Gastrocnemius medialis (tissue), 4 donors: ENCODE results near the gene MEF2D. TPM values are rescaled to one million over a fixed set of nuclear protein-coding genes. Genes with fewer than 3 reads are reported as not detected.
A peak's percentile ranks its signal among the peaks of the same experiment; 100 is the strongest.

Experiments
- ATAC-seq, 2 donors: fragments of 150-250 bp; one replicate each; pipeline ENCODE4 v1.9.1; 2016
- DNase-seq, 2 donors: peaks; one replicate each; pipeline ENCODE4 v3.0.0-alpha.2; 2019
- H3K27ac ChIP-seq, 4 donors: fragments of 200-600 bp; sonication (generic); 1 replicate in 1 of 4; 2 replicates in 3 of 4; pipeline ENCODE4 v1.5.1; 2016 to 2018; ENCODE audit warnings: mild to moderate bottlenecking in 2 of 4, moderate library complexity in 1 of 4
- H3K27me3 ChIP-seq, 3 donors: fragments of 200-600 bp; sonication (generic) in 2 of 3; 1 replicate in 1 of 3; 2 replicates in 2 of 3; pipeline versions ENCODE4 v1.5.1 to v1.6.0; 2016 to 2019; ENCODE audit warnings: mild to moderate bottlenecking in 1 of 3, moderate library complexity in 1 of 3
- H3K36me3 ChIP-seq, 2 donors: fragments of 200-600 bp; sonication (generic) in 1 of 2; one replicate each; pipeline ENCODE4 v1.5.1; 2017 to 2018
- H3K4me1 ChIP-seq, 2 donors: fragments of 200-600 bp; sonication (generic) in 1 of 2; one replicate each; pipeline ENCODE4 v1.5.1; 2016 to 2017; ENCODE audit warnings: mild to moderate bottlenecking in 2 of 2
- H3K4me3 ChIP-seq, 4 donors: fragments of 200-600 bp; sonication (generic) in 3 of 4; 1 replicate in 1 of 4; 2 replicates in 3 of 4; pipeline ENCODE4 v1.5.1; 2016 to 2019; ENCODE audit warnings: mild to moderate bottlenecking in 2 of 4
- H3K9me3 ChIP-seq, 3 donors: fragments of 200-600 bp; sonication (generic) in 2 of 3; 1 replicate in 1 of 3; 2 replicates in 2 of 3; pipeline ENCODE4 v1.5.1; 2016 to 2019
- POLR2A ChIP-seq, 2 donors: fragments of 450-650 bp; IDR thresholded peaks; one replicate each; pipeline ENCODE4 v1.6.1; 2017; ENCODE audit warnings: antibody characterized with exemption in 2 of 2, mild to moderate bottlenecking in 2 of 2, moderate library complexity in 2 of 2
- in situ Hi-C, 4 donors: fragments of 200-750 bp; cut with MboI; loops; one replicate each; pipeline versions ENCODE4 v1.15.0 to v1.8.0; 2017; ENCODE audit warnings: low sequenced_read_pairs in 4 of 4
- intact Hi-C: fragments of 100-400 bp; cut with DNase I; formaldehyde crosslinking; loops from one replicate; pipeline ENCODE4 v1.15.1; 2023; ENCODE audit warnings: low total_unique reads
- total RNA-seq, 4 donors: library from RNA; depleted of rRNA; stranded (reverse); fragments of >200 nt; gene quantifications; one replicate each; pipeline versions ENCODE4 v1.1.0 to v1.2.3, GENCODE V29; 2016
- TF ChIP-seq, protein P1 (sequence below), 5 experiments: fragments of 450-650 bp in 3 of 5; fragments of 200-600 bp in 2 of 5; sonication (generic) in 2 of 5; IDR thresholded peaks in 4 of 5; conservative IDR thresholded peaks in 1 of 5; 1 replicate in 4 of 5; 2 replicates in 1 of 5; pipeline ENCODE4 v1.5.1; 2016 to 2019; ENCODE audit warnings: antibody characterized with exemption in 5 of 5, mild to moderate bottlenecking in 3 of 5, moderate library complexity in 3 of 5

Gene MEF2D
- total RNA-seq, 4 donors from 2014 or later: 129 to 260 (median 168) TPM

DNA sequence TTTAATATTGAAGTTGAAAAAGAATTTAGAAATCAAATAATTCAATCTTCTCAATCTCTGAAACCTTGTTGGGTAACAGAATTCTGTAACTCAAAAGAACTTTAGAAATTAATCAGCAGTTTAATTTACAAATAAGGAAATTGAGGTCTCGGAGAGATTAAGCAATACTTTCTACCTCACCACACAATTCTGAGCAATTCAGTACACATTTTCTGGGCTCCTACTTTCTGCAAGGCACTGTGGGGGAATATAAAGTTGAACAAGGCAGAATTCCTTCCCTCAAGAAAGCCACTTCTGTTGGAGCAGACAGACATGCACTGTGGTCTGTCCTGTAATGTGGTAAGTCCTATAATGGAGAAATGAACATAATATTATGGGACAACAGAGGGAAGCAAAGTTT is 47.7 kb downstream of the MEF2D start:
- no peak for DNase-seq
- no peak overlapping the region for H3K27ac ChIP-seq
- H3K27me3 ChIP-seq: no peaks in the 10 kb centered on the region
- TF ChIP-seq, protein P1, sequence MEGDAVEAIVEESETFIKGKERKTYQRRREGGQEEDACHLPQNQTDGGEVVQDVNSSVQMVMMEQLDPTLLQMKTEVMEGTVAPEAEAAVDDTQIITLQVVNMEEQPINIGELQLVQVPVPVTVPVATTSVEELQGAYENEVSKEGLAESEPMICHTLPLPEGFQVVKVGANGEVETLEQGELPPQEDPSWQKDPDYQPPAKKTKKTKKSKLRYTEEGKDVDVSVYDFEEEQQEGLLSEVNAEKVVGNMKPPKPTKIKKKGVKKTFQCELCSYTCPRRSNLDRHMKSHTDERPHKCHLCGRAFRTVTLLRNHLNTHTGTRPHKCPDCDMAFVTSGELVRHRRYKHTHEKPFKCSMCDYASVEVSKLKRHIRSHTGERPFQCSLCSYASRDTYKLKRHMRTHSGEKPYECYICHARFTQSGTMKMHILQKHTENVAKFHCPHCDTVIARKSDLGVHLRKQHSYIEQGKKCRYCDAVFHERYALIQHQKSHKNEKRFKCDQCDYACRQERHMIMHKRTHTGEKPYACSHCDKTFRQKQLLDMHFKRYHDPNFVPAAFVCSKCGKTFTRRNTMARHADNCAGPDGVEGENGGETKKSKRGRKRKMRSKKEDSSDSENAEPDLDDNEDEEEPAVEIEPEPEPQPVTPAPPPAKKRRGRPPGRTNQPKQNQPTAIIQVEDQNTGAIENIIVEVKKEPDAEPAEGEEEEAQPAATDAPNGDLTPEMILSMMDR (IDR thresholded peaks at IDR 0.05 in 4 of 5, conservative IDR thresholded peaks at IDR 0.05 in 1 of 5): no peak
- no peak for TF ChIP-seq POLR2A (IDR thresholded peaks at IDR 0.05)
- no peaks in the 10 kb centered on the region for H3K9me3 ChIP-seq
- H3K4me3 ChIP-seq: no peak overlapping the region
- H3K4me1 ChIP-seq: peaks cover 4 to 5% of the 10 kb centered on the region in 2 donors
- in situ Hi-C loops (loop anchor here (5.0 to 10.0 kb wide), 4 partner anchors 62 to 154 kb away; partner anchors contain the start of genes GPATCH4 (in 1 of the 4), IQGAP3 (in 1 of the 4) and TTC24 (in 1 of the 4)), intact Hi-C loops (no loop called here)
- H3K36me3 ChIP-seq: no peaks in the 10 kb centered on the region
- no peak for ATAC-seq

DNA sequence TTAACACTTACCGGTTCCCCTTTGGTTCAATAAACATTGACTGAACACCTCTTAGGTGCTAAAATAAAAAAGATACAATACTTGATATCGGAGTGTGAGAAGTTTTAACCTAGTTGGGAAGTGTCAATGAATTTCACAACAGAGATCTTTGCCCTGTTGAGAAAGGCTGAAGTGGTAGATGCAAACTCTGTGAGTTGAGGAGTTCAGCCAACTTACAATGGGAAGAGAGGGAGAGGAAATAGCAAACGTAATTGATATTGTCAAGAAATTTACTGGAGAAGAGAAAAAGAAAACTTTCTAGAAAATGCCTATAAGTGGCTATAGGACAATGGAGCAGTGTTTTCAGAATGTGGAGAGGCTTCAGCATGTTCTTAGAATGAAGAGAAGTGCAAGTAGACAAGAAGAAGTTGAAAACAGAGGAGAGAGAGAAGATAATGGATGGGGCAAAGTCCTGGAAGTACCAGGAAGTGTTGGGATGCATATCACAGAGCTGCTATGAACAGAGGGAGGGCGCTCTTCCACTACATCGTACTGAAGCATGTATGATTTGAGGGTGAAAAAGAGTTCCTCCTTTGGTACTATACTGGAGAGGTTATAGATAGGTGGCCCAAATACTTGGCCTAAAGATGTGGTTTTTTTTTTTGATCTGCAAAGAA is 48.9 kb downstream of the MEF2D start:
- in situ Hi-C loops (loop anchor here (5.0 to 10.0 kb wide), 4 partner anchors 63 to 156 kb away; partner anchors contain the start of genes GPATCH4 (in 1 of the 4), IQGAP3 (in 1 of the 4) and TTC24 (in 1 of the 4)), intact Hi-C loops (no loop called here)
- DNase-seq: no peak
- no peaks in the 10 kb centered on the region for H3K27me3 ChIP-seq
- H3K9me3 ChIP-seq: no peaks in the 10 kb centered on the region
- no peak overlapping the region for H3K4me3 ChIP-seq
- no peak for TF ChIP-seq POLR2A (IDR thresholded peaks at IDR 0.05)
- TF ChIP-seq, protein P1 (IDR thresholded peaks at IDR 0.05 in 4 of 5, conservative IDR thresholded peaks at IDR 0.05 in 1 of 5): no peak
- no peak overlapping the region for H3K27ac ChIP-seq
- ATAC-seq: no peak
- no peaks in the 10 kb centered on the region for H3K4me1 ChIP-seq
- no peaks in the 10 kb centered on the region for H3K36me3 ChIP-seq

DNA sequence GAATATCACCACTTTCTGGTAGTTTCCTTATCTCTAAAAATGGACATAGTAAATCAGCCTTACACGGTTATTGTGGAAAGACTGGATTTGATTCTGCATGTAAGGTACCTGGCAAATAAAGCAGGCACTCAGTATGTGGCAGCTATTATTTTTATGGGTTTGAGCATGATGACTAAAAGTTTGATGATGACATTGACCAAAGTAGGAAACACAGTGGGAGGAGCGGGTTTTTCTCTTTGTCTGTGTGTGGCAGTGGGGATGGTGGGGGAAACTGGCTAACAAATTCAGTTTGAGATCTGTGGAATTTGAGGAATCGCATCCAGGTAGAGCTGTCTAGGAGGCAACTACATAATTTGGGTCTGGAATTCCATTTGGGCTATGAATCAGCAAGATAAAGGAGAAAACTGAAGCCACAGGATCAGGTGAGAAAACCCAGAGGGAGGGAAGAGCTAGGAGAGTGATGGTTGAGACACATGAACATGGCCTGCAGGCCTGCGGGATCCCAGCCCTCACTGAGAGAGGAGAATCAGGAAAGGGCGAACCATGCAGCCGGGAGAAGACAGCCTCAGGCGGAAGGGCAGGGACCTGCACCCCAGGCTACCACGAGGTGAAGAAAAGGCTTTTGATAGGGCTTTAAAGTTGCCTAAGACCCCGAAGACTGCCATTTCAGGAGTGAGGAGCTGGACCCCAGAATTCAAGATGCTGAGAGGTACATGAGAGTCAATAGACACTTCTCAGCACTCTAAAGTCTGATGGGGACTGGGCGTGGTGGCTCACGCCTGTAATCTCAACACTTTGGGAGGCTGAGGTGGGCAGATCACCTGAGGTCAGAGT is 52.2 kb downstream of the MEF2D start:
- TF ChIP-seq POLR2A (IDR thresholded peaks at IDR 0.05): no peak
- TF ChIP-seq, protein P1 (IDR thresholded peaks at IDR 0.05 in 4 of 5, conservative IDR thresholded peaks at IDR 0.05 in 1 of 5): no peak
- ATAC-seq (no peak), DNase-seq (no peak)
- peaks cover 10 to 21% (median 16%) of the 10 kb centered on the region in 3 donors for H3K27me3 ChIP-seq
- H3K4me1 ChIP-seq: no peaks in the 10 kb centered on the region
- H3K36me3 ChIP-seq: no peaks in the 10 kb centered on the region
- H3K4me3 ChIP-seq: no peak overlapping the region
- in situ Hi-C loops: no loop called here
- intact Hi-C loops: no loop called here
- no peak overlapping the region for H3K27ac ChIP-seq
- no peaks in the 10 kb centered on the region for H3K9me3 ChIP-seq

DNA sequence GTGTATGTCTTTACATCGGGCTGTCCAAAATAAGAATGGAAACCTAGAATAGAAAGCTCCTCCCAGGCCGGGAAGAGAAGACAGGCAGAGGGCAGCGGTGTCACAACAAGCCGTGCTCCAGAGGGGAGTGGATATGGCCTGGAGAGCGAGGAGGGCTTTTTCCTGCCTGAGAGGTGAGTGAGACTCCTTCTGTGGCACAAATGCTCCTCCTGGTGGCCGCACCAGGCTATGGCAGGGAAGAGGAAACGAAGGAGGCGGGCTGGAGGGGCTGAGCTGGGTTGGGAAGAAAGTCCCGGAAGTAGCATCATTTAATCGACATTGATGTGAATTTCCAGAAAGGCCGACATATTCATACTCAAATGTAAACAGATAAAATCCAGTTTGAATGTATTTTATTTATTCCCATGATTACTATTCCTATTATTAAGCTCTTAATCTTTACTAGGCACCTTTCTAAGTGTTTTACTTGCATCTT is 54.7 kb downstream of the MEF2D start:
- Histone ChIP-seq H3K4me3 (peak overlapping the region in 1 of 4 donors; percentile 18), H3K27me3 (peaks cover 27 to 41% (median 40%) of the 10 kb centered on the region in 3 donors), H3K27ac (no peak overlapping the region), H3K36me3 (no peaks in the 10 kb centered on the region), H3K9me3 (no peaks in the 10 kb centered on the region), H3K4me1 (no peaks in the 10 kb centered on the region)
- in situ Hi-C loops: no loop called here
- DNase-seq (peak; percentile 46 to 72), ATAC-seq (peak; percentile 78 to 94)
- no peak for TF ChIP-seq POLR2A (IDR thresholded peaks at IDR 0.05)
- TF ChIP-seq, protein P1 (IDR thresholded peaks at IDR 0.05 in 4 of 5, conservative IDR thresholded peaks at IDR 0.05 in 1 of 5): peak; percentile 88 to 95 (median 92)
- intact Hi-C loops: loop anchor here (1.0 to 2.0 kb wide), 2 partner anchors 61 to 163 kb away; no protein-coding TSS in a partner anchor
